GM18951 (cell line): ENCODE results near the gene HERC5.

ENCODE experiments used
- POLR2A ChIP-seq: IDR thresholded peaks from 4 replicates; pipeline ENCODE4 v1.6.1; 2011; ENCODE audit warnings: mild to moderate bottlenecking; ENCODE audit not compliant: insufficient read length, insufficient read depth; ENCODE audit errors: extremely low read depth
- in situ Hi-C: fragments of 300-500 bp; cut with MboI; formaldehyde crosslinking; loops from one replicate; pipeline ENCODE4 v1.12.0; 2022; ENCODE audit warnings: low sequenced_read_pairs, mixed read lengths, inconsistent platforms; ENCODE audit not compliant: unreplicated experiment

Gene HERC5

GRCh38 chr4:88514557-88515511, 57.9 kb downstream of the HERC5 start:
- TF ChIP-seq POLR2A, result no peak
- in situ Hi-C loops, result loop anchor here (5.0 to 25.0 kb wide), 4 partner anchors 140 to 653 kb away; partner anchors contain the start of gene HERC6

GRCh38 chr4:88516746-88517145, 59.8 kb downstream of the HERC5 start:
- no peak for TF ChIP-seq POLR2A
- in situ Hi-C loops, result loop anchor here (5.0 to 25.0 kb wide), 4 partner anchors 142 to 654 kb away; partner anchors contain the start of gene HERC6

GRCh38 chr4:88517825-88518224, 60.9 kb downstream of the HERC5 start:
- in situ Hi-C loops, result loop anchor here (5.0 to 25.0 kb wide), 4 partner anchors 143 to 656 kb away; partner anchors contain the start of gene HERC6
- TF ChIP-seq POLR2A, result no peak

- in situ Hi-C loops, result loop anchor here (5.0 to 25.0 kb wide), 4 partner anchors 144 to 657 kb away; partner anchors contain the start of gene HERC6
Observed at GRCh38 chr4:88518911-88519310, 62.0 kb downstream of the HERC5 start.

GRCh38 chr4:88522702-88523324, 65.9 kb downstream of the HERC5 start:
- TF ChIP-seq POLR2A, result no peak
- in situ Hi-C loops, result loop anchor here (25.0 kb wide), 1 partner anchor 661 kb away; no protein-coding TSS in a partner anchor

More at GRCh38 chr4:88518911-88519310, 62.0 kb downstream of the HERC5 start:
- TF ChIP-seq POLR2A, result no peak

- in situ Hi-C loops, result loop anchor here (25.0 kb wide), 1 partner anchor 661 kb away; no protein-coding TSS in a partner anchor
- TF ChIP-seq POLR2A, result peak; percentile 96
Observed at GRCh38 chr4:88523325-88524129, 66.6 kb downstream of the HERC5 start, which contains the start of gene PYURF. PYURF (minus strand) TSS chr4:88523776; CDS start chr4:88523700, 76 bp downstream.

GRCh38 chr4:88524171-88524570, 67.3 kb downstream of the HERC5 start:
- no peak for TF ChIP-seq POLR2A
- in situ Hi-C loops, result loop anchor here (25.0 kb wide), 1 partner anchor 662 kb away; no protein-coding TSS in a partner anchor

GRCh38 chr4:88526221-88526815, 69.4 kb downstream of the HERC5 start:
- in situ Hi-C loops, result loop anchor here (5.0 to 25.0 kb wide), 2 partner anchors 136 to 286 kb away; no protein-coding TSS in a partner anchor
- TF ChIP-seq POLR2A, result no peak

- no peak for TF ChIP-seq POLR2A
- in situ Hi-C loops, result loop anchor here (5.0 to 25.0 kb wide), 2 partner anchors 135 to 285 kb away; no protein-coding TSS in a partner anchor
Observed at GRCh38 chr4:88527787-88528186, 70.9 kb downstream of the HERC5 start.

GRCh38 chr4:88528861-88529260, 71.9 kb downstream of the HERC5 start:
- in situ Hi-C loops, result loop anchor here (5.0 to 25.0 kb wide), 2 partner anchors 133 to 283 kb away; no protein-coding TSS in a partner anchor

GRCh38 chr4:88531549-88531948, 74.6 kb downstream of the HERC5 start:
- TF ChIP-seq POLR2A, result no peak
- in situ Hi-C loops, result loop anchor here (10.0 to 25.0 kb wide), 2 partner anchors 281 to 503 kb away; no protein-coding TSS in a partner anchor

More at GRCh38 chr4:88528861-88529260, 71.9 kb downstream of the HERC5 start:
- TF ChIP-seq POLR2A, result no peak
